H1 (cell line): Measurements from ENCODE around the gene ASXL2. TPM values are rescaled to one million over a fixed set of nuclear protein-coding genes. Genes with fewer than 3 reads are reported as not detected.

Experiments
- CTCF ChIA-PET: fragments of 300-600 bp; sonication (Branson Sonifier 250); formaldehyde crosslinking; loops from one replicate; lab custom pipeline; 2021; ENCODE audit not compliant: partially characterized antibody; lab: Charles Lee
- POLR2A ChIA-PET: fragments of 300-600 bp; sonication (Branson Sonifier 250); formaldehyde crosslinking; loops from one replicate; lab custom pipeline; 2021; ENCODE audit warnings: inconsistent platforms; ENCODE audit not compliant: partially characterized antibody; lab: Charles Lee
- DNase-seq, 2 experiments: peaks; one replicate each; pipeline versions ENCODE4 v3.0.0 to v3.0.0-alpha.2; 2010 to 2022; ENCODE audit warnings: low spot score in 2 of 2, low read depth in 1 of 2, mixed read lengths in 1 of 2
- FAIRE-seq: peaks from 2 replicates; lab custom pipeline; 2011; peaks lifted over from hg19 to GRCh38; lab: Jason Lieb, UNC
- H2AFZ ChIP-seq: 2 replicates; pipeline ENCODE4 v1.8.1; 2012; ENCODE audit warnings: low read length, inconsistent platforms
- H2AK5ac ChIP-seq: 2 replicates; pipeline ENCODE4 v1.6.1; 2013; ENCODE audit warnings: low read depth, low read length
- H2BK120ac ChIP-seq: replicated peaks from 2 replicates; pipeline ENCODE3; 2013; ENCODE audit warnings: low read depth, low read length, inconsistent platforms
- H2BK12ac ChIP-seq: 2 replicates; pipeline ENCODE4 v1.6.1; 2013; ENCODE audit warnings: low read depth, low read length
- H2BK15ac ChIP-seq: 2 replicates; pipeline ENCODE4 v1.6.1; 2013; ENCODE audit warnings: low read length
- H2BK20ac ChIP-seq: 2 replicates; pipeline ENCODE4 v1.6.1; 2013; ENCODE audit warnings: low read length
- H2BK5ac ChIP-seq: 2 replicates; pipeline ENCODE4 v1.6.1; 2013; ENCODE audit warnings: low read depth, low read length
- H3K14ac ChIP-seq: 2 replicates; pipeline ENCODE4 v1.6.1; 2013; ENCODE audit warnings: inconsistent platforms; ENCODE audit not compliant: insufficient read length
- H3K18ac ChIP-seq: 2 replicates; pipeline ENCODE4 v1.6.1; 2013; ENCODE audit warnings: low read length; ENCODE audit errors: extremely low read depth
- H3K23ac ChIP-seq: 2 replicates; pipeline ENCODE4 v1.6.1; 2013; ENCODE audit warnings: inconsistent platforms; ENCODE audit not compliant: insufficient read length
- H3K23me2 ChIP-seq: 2 replicates; pipeline ENCODE4 v1.6.1; 2013; ENCODE audit warnings: low read depth, low read length
- H3K27ac ChIP-seq: 2 replicates; pipeline ENCODE4 v1.6.1; 2011; ENCODE audit warnings: low read depth, low read length, inconsistent platforms
- H3K27me3 ChIP-seq, 4 experiments: replicated peaks in 1 of 4; 1 replicate in 1 of 4; 2 replicates in 3 of 4; pipeline versions ENCODE4 v1.6.1 to v1.8.1; 2011 to 2013; ENCODE audit warnings: low read length in 3 of 4, mild to moderate bottlenecking in 3 of 4, inconsistent platforms in 2 of 4, mixed read lengths in 2 of 4, moderate library complexity in 1 of 4; ENCODE audit not compliant: control insufficient read depth in 3 of 4, insufficient read depth in 3 of 4; ENCODE audit errors: extremely low read depth in 1 of 4
- H3K36me3 ChIP-seq, 4 experiments: 2 replicates each; pipeline versions ENCODE4 v1.6.1 to v1.8.1; 2011 to 2013; ENCODE audit warnings: mild to moderate bottlenecking in 4 of 4, low read length in 3 of 4, moderate library complexity in 2 of 4, control low read depth in 1 of 4, inconsistent platforms in 1 of 4; ENCODE audit not compliant: insufficient read depth in 4 of 4, control insufficient read depth in 2 of 4
- H3K4ac ChIP-seq: replicated peaks from 2 replicates; pipeline ENCODE3; 2013; ENCODE audit warnings: low read length, low read depth, mixed read lengths, inconsistent platforms; ENCODE audit not compliant: insufficient read length
- H3K4me1 ChIP-seq, 4 experiments: replicated peaks in 1 of 4; 1 replicate in 1 of 4; 2 replicates in 3 of 4; pipeline versions ENCODE4 v1.6.1 to v1.8.1; 2011 to 2013; ENCODE audit warnings: low read length in 3 of 4, inconsistent platforms in 2 of 4, mixed read lengths in 1 of 4; ENCODE audit not compliant: insufficient read depth in 4 of 4, control insufficient read depth in 3 of 4
- H3K4me2 ChIP-seq, 2 experiments: 2 replicates each; pipeline versions ENCODE4 v1.6.1 to v1.8.1; 2011 to 2013; ENCODE audit warnings: low read depth in 2 of 2, low read length in 2 of 2, control low read depth in 1 of 2, inconsistent platforms in 1 of 2, mild to moderate bottlenecking in 1 of 2; ENCODE audit not compliant: insufficient read depth in 1 of 2
- H3K4me3 ChIP-seq, 4 experiments: fragments of 200-600, 300-600 bp in 1 of 4; sonication (generic), shearing (Covaris generic), sonication (Bioruptor Twin) in 1 of 4; 2 replicates each; pipeline versions ENCODE4 v1.5.1 to v1.8.1; 2011 to 2016; ENCODE audit warnings: low read length in 4 of 4, low read depth in 3 of 4, control low read depth in 2 of 4, inconsistent platforms in 2 of 4, mild to moderate bottlenecking in 2 of 4, mixed read lengths in 1 of 4, moderate library complexity in 1 of 4; ENCODE audit not compliant: insufficient read depth in 2 of 4; ENCODE audit errors: extremely low read depth in 1 of 4
- H3K56ac ChIP-seq: replicated peaks from 2 replicates; pipeline ENCODE3; 2013; ENCODE audit warnings: low read depth, mild to moderate bottlenecking, mixed read lengths, low read length, inconsistent platforms; ENCODE audit not compliant: insufficient read length
- H3K79me1 ChIP-seq: 2 replicates; pipeline ENCODE4 v1.6.1; 2013; ENCODE audit warnings: low read depth, low read length, control low read depth
- H3K79me2 ChIP-seq, 2 experiments: 2 replicates each; pipeline versions ENCODE4 v1.6.1 to v1.8.1; 2012 to 2013; ENCODE audit warnings: low read length in 2 of 2, mild to moderate bottlenecking in 2 of 2, inconsistent platforms in 1 of 2; ENCODE audit not compliant: insufficient read depth in 2 of 2, control insufficient read depth in 1 of 2
- H3K9ac ChIP-seq, 4 experiments: replicated peaks in 1 of 4; 1 replicate in 1 of 4; 2 replicates in 3 of 4; pipeline versions ENCODE4 v1.6.1 to v1.8.1; 2011 to 2013; ENCODE audit warnings: low read depth in 3 of 4, low read length in 3 of 4, control low read depth in 2 of 4, mild to moderate bottlenecking in 2 of 4, moderate library complexity in 2 of 4, inconsistent platforms in 1 of 4; ENCODE audit errors: extremely low read depth in 1 of 4
- H3K9me3 ChIP-seq, 2 experiments: 2 replicates each; pipeline versions ENCODE4 v1.6.1 to v1.8.1; 2012 to 2013; ENCODE audit warnings: mild to moderate bottlenecking in 2 of 2, moderate library complexity in 2 of 2, control low read depth in 1 of 2, inconsistent platforms in 1 of 2, low read depth in 1 of 2, low read length in 1 of 2, mixed read lengths in 1 of 2; ENCODE audit not compliant: insufficient read depth in 2 of 2
- H4K20me1 ChIP-seq, 2 experiments: replicated peaks in 1 of 2; 2 replicates each; pipeline versions ENCODE3 to v1.8.1; 2011 to 2013; ENCODE audit warnings: inconsistent platforms in 2 of 2, low read length in 2 of 2, mild to moderate bottlenecking in 1 of 2; ENCODE audit not compliant: insufficient read depth in 2 of 2, control insufficient read depth in 1 of 2
- H4K5ac ChIP-seq: 2 replicates; pipeline ENCODE4 v1.6.1; 2013; ENCODE audit warnings: low read length, low read depth, mixed read lengths, inconsistent platforms; ENCODE audit not compliant: insufficient read length
- H4K8ac ChIP-seq: 2 replicates; pipeline ENCODE4 v1.8.0; 2013; ENCODE audit warnings: mild to moderate bottlenecking, moderate library complexity, low read length, inconsistent platforms; ENCODE audit not compliant: insufficient read depth; ENCODE audit errors: extremely low read depth
- H4K91ac ChIP-seq: replicated peaks from 2 replicates; pipeline ENCODE3; 2013; ENCODE audit warnings: low read length, mixed read lengths, inconsistent platforms; ENCODE audit not compliant: insufficient read length
- FOSL1 ChIP-seq: IDR thresholded peaks from 2 replicates; pipeline ENCODE4 v1.6.1; 2011; ENCODE audit warnings: mild to moderate bottlenecking, low read depth, low read length, moderate library complexity; ENCODE audit not compliant: insufficient read depth
- GABPA ChIP-seq: IDR thresholded peaks from 2 replicates; pipeline ENCODE4 v1.6.1; 2011; ENCODE audit warnings: mild to moderate bottlenecking, low read length, moderate library complexity, borderline replicate concordance; ENCODE audit not compliant: insufficient read depth
- JUN ChIP-seq: IDR thresholded peaks from 2 replicates; pipeline ENCODE4 v1.6.1; 2011; ENCODE audit warnings: low read depth, mild to moderate bottlenecking, improper control_type of control experiment, low read length
- NRF1 ChIP-seq: IDR thresholded peaks from 2 replicates; pipeline ENCODE4 v1.6.1; 2011; ENCODE audit warnings: mild to moderate bottlenecking, low read depth, low read length, improper control_type of control experiment
- POLR2A ChIP-seq, 2 experiments: IDR thresholded peaks; 1 replicate in 1 of 2; 2 replicates in 1 of 2; pipeline ENCODE4 v1.6.1; 2011; ENCODE audit warnings: low read depth in 2 of 2, low read length in 2 of 2, mild to moderate bottlenecking in 2 of 2; ENCODE audit errors: control extremely low read depth in 1 of 2
- RNF2 ChIP-seq: fragments of 200-900, 300-1000 bp; sonication (generic); IDR thresholded peaks from 2 replicates; pipeline ENCODE4 v1.7.1; 2016; ENCODE audit warnings: borderline replicate concordance, low read depth, mild to moderate bottlenecking, antibody characterized with exemption, low read length; ENCODE audit not compliant: poor library complexity, severe bottlenecking; ENCODE audit errors: missing control alignments
- SAP30 ChIP-seq: fragments of 300-600 bp; sonication (generic); IDR thresholded peaks from 2 replicates; pipeline ENCODE4 v1.7.1; 2012; ENCODE audit warnings: low read length, moderate library complexity, mild to moderate bottlenecking, inconsistent platforms; ENCODE audit not compliant: insufficient read depth, insufficient replicate concordance
- SIN3A ChIP-seq, 2 experiments: IDR thresholded peaks in 1 of 2; conservative IDR thresholded peaks in 1 of 2; 2 replicates each; pipeline ENCODE4 v1.6.1; 2011 to 2012; ENCODE audit warnings: low read length in 2 of 2, improper control_type of control experiment in 1 of 2, low read depth in 1 of 2, mild to moderate bottlenecking in 1 of 2
- SIX5 ChIP-seq: IDR thresholded peaks from 2 replicates; pipeline ENCODE4 v1.6.1; 2011; ENCODE audit warnings: mild to moderate bottlenecking, low read depth, low read length
- WGBS, 2 experiments: shearing (Covaris generic) in 1 of 2; methylation state at CpG; one replicate each; pipeline versions ENCODE4 v1.1.6 to v1.1.7; 2013 to 2015; ENCODE audit warnings: low lambda C conversion rate in 2 of 2, mixed read lengths in 2 of 2, inconsistent platforms in 1 of 2, low coverage in 1 of 2, missing lambda C conversion rate in 1 of 2; ENCODE audit not compliant: insufficient replicate concordance in 2 of 2, insufficient coverage in 1 of 2, insufficient read length in 1 of 2; ENCODE audit errors: extremely low coverage in 1 of 2, missing lambda C conversion rate in 1 of 2; 5-methylcytosine and 5-hydroxymethylcytosine counted together
- polyA plus RNA-seq, 7 experiments: library from polyadenylated mRNA; depleted of rRNA in 3 of 7; stranded (reverse) in 5 of 7; unstranded in 2 of 7; fragments of >200 nt in 5 of 7; fragments of 200-250 nt in 2 of 7; gene quantifications; 1 replicate in 5 of 7; 2 replicates in 1 of 7; 4 replicates in 1 of 7; pipeline versions ENCODE4 v1.2.1 to v1.2.3, GENCODE V29; 2011 to 2013; ENCODE audit warnings: missing spikeins in 2 of 7, mixed read lengths in 2 of 7
- total RNA-seq: library from RNA; stranded (reverse); fragmentation: NEBNext Ultra II Directional; extraction: Animal tissue kit (Norgen Biotek cat#: 25700); gene quantifications from 2 replicates; pipeline ENCODE4 v1.2.1, GENCODE V29; 2021
- TF ChIP-seq, protein P1 (sequence below): IDR thresholded peaks from 2 replicates; pipeline ENCODE4 v1.6.1; 2011; ENCODE audit warnings: low read length, improper control_type of control experiment

ASXL2 gene
- total and polyA plus RNA-seq, 2 of the 8 experiments (the other 6 are each of a cell fraction or from before 2014, with no cell fraction given), result 7.2 to 41.3 TPM

GRCh38 chr2:25743132-25743830, 135.0 kb downstream of the ASXL2 start:
- no peak overlapping the region for H4K8ac ChIP-seq

More at GRCh38 chr2:25743132-25743830, 135.0 kb downstream of the ASXL2 start:
- no peak overlapping the region for H2BK15ac ChIP-seq
- no peaks in the 10 kb centered on the region for H3K79me2 ChIP-seq
- CTCF ChIA-PET, result interaction anchor here (0.8 to 1.1 kb wide), 3 partner anchors 29 to 135 kb away, joined by 3 read pairs; no protein-coding TSS in a partner anchor
- DNase-seq, result no peak
- 88% methylated on average over 5 of the region's 5 CpGs; no CpG with 5 or more reads in 1 of the 2 experiments for WGBS, 2 experiments
- H3K23ac ChIP-seq, result no peak overlapping the region
- H2BK5ac ChIP-seq, result no peak overlapping the region
- no peaks in the 10 kb centered on the region for H3K79me1 ChIP-seq
- no peak overlapping the region for H3K27ac ChIP-seq
- H3K18ac ChIP-seq, result no peak overlapping the region
- H3K4ac ChIP-seq, result no peak overlapping the region
- no peak overlapping the region for H3K4me3 ChIP-seq
- H4K91ac ChIP-seq, result no peak overlapping the region
- H3K27me3 ChIP-seq, result no peaks in the 10 kb centered on the region
- peaks cover 6 to 25% (median 11%) of the 10 kb centered on the region in 4 experiments; a peak in 6 of 8 replicates for H3K36me3 ChIP-seq
- H2AFZ ChIP-seq, result no peak overlapping the region
- H2BK20ac ChIP-seq, result no peak overlapping the region
- H2AK5ac ChIP-seq, result no peak overlapping the region
- no peak overlapping the region for H3K14ac ChIP-seq
- H2BK120ac ChIP-seq, result no peak overlapping the region
- TF ChIP-seq JUN (no peak), NRF1 (no peak), RNF2 (no peak), GABPA (no peak), SIX5 (no peak), SAP30 (no peak), POLR2A (IDR thresholded peaks at IDR 0.05; ENCODE audit: control extremely low read depth in 1 of 2, low read depth in 2 of 2, low read length in 2 of 2) (no peak), SIN3A (conservative IDR thresholded peaks at IDR 0.05 in 1 of 2, IDR thresholded peaks at IDR 0.05 in 1 of 2; ENCODE audit: low read depth in 1 of 2, low read length in 2 of 2) (no peak), FOSL1 (no peak)
- TF ChIP-seq, protein P1, sequence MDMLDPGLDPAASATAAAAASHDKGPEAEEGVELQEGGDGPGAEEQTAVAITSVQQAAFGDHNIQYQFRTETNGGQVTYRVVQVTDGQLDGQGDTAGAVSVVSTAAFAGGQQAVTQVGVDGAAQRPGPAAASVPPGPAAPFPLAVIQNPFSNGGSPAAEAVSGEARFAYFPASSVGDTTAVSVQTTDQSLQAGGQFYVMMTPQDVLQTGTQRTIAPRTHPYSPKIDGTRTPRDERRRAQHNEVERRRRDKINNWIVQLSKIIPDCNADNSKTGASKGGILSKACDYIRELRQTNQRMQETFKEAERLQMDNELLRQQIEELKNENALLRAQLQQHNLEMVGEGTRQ, result no peak
- H3K9ac ChIP-seq, result no peak overlapping the region
- no peaks in the 10 kb centered on the region for H3K9me3 ChIP-seq
- H2BK12ac ChIP-seq, result no peak overlapping the region
- H3K23me2 ChIP-seq, result no peaks in the 10 kb centered on the region; the same call in 1 of the 2 replicates
- H3K56ac ChIP-seq, result no peak overlapping the region
- H3K4me2 ChIP-seq, result no peak overlapping the region
- peaks cover 0 to 4% of the 10 kb centered on the region in 2 experiments for H4K20me1 ChIP-seq
- no peak overlapping the region for H4K5ac ChIP-seq
- FAIRE-seq, result no peak
- POLR2A ChIA-PET, result interaction anchor here (0.6 kb wide), 1 partner anchor 367 kb away, joined by 4 read pairs; no protein-coding TSS in a partner anchor
- H3K4me1 ChIP-seq, result peaks cover 0 to 14% (median 7%) of the 10 kb centered on the region in 4 experiments; a peak in 5 of 7 replicates
